Lower leg skin (tissue), 3 donors: Measurements from ENCODE around the gene EMX2.

Experiments
- POLR2A ChIP-seq, 2 donors: fragments of 450-650 bp; IDR thresholded peaks; one replicate each; pipeline ENCODE4 v1.6.1; 2016 to 2017; ENCODE audit warnings: antibody characterized with exemption in 2 of 2, mild to moderate bottlenecking in 1 of 2, moderate library complexity in 1 of 2
- TF ChIP-seq, protein P1 (sequence below), 3 donors: fragments of 450-650 bp; IDR thresholded peaks; one replicate each; pipeline ENCODE4 v1.5.1; 2016; ENCODE audit warnings: antibody characterized with exemption in 3 of 3, mild to moderate bottlenecking in 3 of 3, moderate library complexity in 2 of 3

- TF ChIP-seq, protein P1, sequence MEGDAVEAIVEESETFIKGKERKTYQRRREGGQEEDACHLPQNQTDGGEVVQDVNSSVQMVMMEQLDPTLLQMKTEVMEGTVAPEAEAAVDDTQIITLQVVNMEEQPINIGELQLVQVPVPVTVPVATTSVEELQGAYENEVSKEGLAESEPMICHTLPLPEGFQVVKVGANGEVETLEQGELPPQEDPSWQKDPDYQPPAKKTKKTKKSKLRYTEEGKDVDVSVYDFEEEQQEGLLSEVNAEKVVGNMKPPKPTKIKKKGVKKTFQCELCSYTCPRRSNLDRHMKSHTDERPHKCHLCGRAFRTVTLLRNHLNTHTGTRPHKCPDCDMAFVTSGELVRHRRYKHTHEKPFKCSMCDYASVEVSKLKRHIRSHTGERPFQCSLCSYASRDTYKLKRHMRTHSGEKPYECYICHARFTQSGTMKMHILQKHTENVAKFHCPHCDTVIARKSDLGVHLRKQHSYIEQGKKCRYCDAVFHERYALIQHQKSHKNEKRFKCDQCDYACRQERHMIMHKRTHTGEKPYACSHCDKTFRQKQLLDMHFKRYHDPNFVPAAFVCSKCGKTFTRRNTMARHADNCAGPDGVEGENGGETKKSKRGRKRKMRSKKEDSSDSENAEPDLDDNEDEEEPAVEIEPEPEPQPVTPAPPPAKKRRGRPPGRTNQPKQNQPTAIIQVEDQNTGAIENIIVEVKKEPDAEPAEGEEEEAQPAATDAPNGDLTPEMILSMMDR (IDR thresholded peaks at IDR 0.05) = no peak
- TF ChIP-seq POLR2A (IDR thresholded peaks at IDR 0.05) = no peak
Observed at GRCh38 chr10:117516681-117517080, 25.9 kb upstream of the EMX2 start.
